GM12892 (cell line): ENCODE results near the gene TCL1B.

Experiments used
- POLR2A ChIP-seq: IDR thresholded peaks from 2 replicates; pipeline ENCODE4 v1.6.1; 2011; ENCODE audit warnings: low read depth, low read length, control low read depth
- POLR2AphosphoS5 ChIP-seq: IDR thresholded peaks from 2 replicates; pipeline ENCODE4 v1.6.1; 2011; ENCODE audit warnings: low read depth, low read length, control low read depth

DNA sequence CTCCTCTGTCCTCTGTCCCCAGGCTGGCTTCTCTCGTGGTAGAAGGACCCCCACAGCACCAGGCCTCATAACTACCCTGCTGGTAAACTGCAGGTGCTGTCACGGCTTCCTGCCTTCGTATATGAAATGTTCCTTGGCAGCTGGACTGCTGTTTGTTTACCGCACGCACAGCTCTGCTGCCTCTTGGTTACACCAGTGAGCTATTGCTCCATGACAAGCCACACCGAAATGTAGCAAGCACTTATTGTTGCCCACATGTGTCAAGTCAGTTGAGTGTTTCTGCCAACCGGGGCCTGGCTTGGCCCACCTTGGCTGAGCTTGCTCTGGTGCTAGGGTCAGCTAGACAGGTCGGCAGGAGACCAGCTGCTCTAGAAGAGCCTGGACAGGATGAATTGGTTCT, 21.7 kb upstream of the TCL1B start:
- no peak for TF ChIP-seq POLR2AphosphoS5
- TF ChIP-seq POLR2A: no peak
